Osteocyte (in vitro differentiated cells): Measurements from ENCODE around the gene FHIP1B. TPM values are rescaled to one million over a fixed set of nuclear protein-coding genes. Genes with fewer than 3 reads are reported as not detected.

Experiments used
- DNase-seq: peaks from one replicate; pipeline ENCODE4 v3.0.0; 2021; ENCODE audit warnings: mixed read lengths; ENCODE audit not compliant: unreplicated experiment; ENCODE audit errors: extremely low spot score
- H3K27ac Mint-ChIP-seq: one replicate; pipeline ENCODE4 v1.8.0; 2021; ENCODE audit warnings: mild to moderate bottlenecking, mixed read lengths; ENCODE audit not compliant: unreplicated experiment
- H3K27me3 Mint-ChIP-seq: one replicate; pipeline ENCODE4 v1.8.0; 2021; ENCODE audit warnings: mixed read lengths; ENCODE audit not compliant: unreplicated experiment
- H3K36me3 Mint-ChIP-seq: one replicate; pipeline ENCODE4 v1.8.0; 2021; ENCODE audit warnings: mixed read lengths; ENCODE audit not compliant: unreplicated experiment
- H3K4me1 Mint-ChIP-seq: one replicate; pipeline ENCODE4 v1.8.0; 2021; ENCODE audit warnings: mixed read lengths; ENCODE audit not compliant: unreplicated experiment
- H3K4me3 Mint-ChIP-seq: one replicate; pipeline ENCODE4 v1.8.0; 2021; ENCODE audit warnings: mild to moderate bottlenecking, moderate library complexity, mixed read lengths; ENCODE audit not compliant: unreplicated experiment
- H3K9me3 Mint-ChIP-seq: one replicate; pipeline ENCODE4 v1.8.0; 2021; ENCODE audit warnings: mixed read lengths; ENCODE audit not compliant: unreplicated experiment
- total RNA-seq: library from RNA; stranded (reverse); gene quantifications from 2 replicates; pipeline ENCODE4 v1.2.1, GENCODE V29; 2021
- TF ChIP-seq, protein P1 (sequence below): fragments of 200-600 bp; sonication (generic); IDR thresholded peaks from 2 replicates; pipeline ENCODE4 v1.5.0; 2021; ENCODE audit warnings: antibody characterized with exemption, mild to moderate bottlenecking, moderate library complexity

FHIP1B gene
- total RNA-seq, 1 donor from 2014 or later = 25.6 TPM

DNA sequence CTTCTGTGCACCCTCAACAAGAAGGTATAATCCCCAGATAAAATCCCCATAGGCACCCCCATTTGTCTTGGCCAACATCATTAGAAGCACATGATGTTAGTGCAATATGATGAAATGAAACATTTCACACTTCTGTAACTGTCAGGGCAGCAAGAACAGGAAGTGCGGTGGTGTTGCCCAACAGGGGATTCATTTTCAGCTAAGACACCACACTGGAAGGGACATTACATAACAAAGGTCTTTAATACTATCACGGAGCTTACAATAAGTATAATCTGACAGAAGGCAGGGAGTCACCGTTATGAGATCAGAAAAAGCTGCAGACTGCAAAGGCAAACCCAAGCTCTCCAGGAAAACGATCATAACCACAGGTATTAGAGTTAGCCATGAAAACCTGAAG, 33.5 kb downstream of the FHIP1B start:
- H3K4me1 Mint-ChIP-seq = peaks cover 4% of the 10 kb centered on the region
- TF ChIP-seq, protein P1, sequence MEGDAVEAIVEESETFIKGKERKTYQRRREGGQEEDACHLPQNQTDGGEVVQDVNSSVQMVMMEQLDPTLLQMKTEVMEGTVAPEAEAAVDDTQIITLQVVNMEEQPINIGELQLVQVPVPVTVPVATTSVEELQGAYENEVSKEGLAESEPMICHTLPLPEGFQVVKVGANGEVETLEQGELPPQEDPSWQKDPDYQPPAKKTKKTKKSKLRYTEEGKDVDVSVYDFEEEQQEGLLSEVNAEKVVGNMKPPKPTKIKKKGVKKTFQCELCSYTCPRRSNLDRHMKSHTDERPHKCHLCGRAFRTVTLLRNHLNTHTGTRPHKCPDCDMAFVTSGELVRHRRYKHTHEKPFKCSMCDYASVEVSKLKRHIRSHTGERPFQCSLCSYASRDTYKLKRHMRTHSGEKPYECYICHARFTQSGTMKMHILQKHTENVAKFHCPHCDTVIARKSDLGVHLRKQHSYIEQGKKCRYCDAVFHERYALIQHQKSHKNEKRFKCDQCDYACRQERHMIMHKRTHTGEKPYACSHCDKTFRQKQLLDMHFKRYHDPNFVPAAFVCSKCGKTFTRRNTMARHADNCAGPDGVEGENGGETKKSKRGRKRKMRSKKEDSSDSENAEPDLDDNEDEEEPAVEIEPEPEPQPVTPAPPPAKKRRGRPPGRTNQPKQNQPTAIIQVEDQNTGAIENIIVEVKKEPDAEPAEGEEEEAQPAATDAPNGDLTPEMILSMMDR = no peak
- H3K4me3 Mint-ChIP-seq = no peak overlapping the region
- peaks cover 13% of the 10 kb centered on the region for H3K36me3 Mint-ChIP-seq
- DNase-seq = no peak
- H3K27me3 Mint-ChIP-seq = peaks cover 6% of the 10 kb centered on the region
- no peaks in the 10 kb centered on the region for H3K9me3 Mint-ChIP-seq
- H3K27ac Mint-ChIP-seq = no peak overlapping the region

DNA sequence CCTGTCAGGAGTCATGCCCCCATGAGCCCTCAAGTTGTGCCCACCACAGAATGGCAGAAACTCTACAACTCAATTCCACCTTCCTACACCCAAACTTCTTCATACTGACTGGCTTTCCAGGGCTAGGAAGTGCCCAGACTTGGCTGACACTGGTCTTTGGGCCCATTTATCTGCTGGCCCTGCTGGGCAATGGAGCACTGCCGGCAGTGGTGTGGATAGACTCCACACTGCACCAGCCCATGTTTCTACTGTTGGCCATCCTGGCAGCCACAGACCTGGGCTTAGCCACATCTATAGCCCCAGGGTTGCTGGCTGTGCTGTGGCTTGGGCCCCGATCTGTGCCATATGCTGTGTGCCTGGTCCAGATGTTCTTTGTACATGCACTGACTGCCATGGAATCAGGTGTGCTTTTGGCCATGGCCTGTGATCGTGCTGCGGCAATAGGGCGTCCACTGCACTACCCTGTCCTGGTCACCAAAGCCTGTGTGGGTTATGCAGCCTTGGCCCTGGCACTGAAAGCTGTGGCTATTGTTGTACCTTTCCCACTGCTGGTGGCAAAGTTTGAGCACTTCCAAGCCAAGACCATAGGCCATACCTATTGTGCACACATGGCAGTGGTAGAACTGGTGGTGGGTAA, 35.1 kb downstream of the FHIP1B start, which contains the start of gene OR52W1:
Gene OR52W1 (plus strand): TSS at position 51 of the 637 bp plus-strand sequence. CDS start 0 bp downstream, at position 51.
- no peak for DNase-seq
- Mint-ChIP-seq H3K9me3 (no peaks in the 10 kb centered on the region), H3K4me1 (peaks cover 4% of the 10 kb centered on the region), H3K27ac (no peak within 1 kb of the TSS), H3K4me3 (no peak within 1 kb of the TSS), H3K36me3 (peaks cover 7% of the 10 kb centered on the region), H3K27me3 (peaks cover 11% of the 10 kb centered on the region)
- TF ChIP-seq, protein P1 = no peak

DNA sequence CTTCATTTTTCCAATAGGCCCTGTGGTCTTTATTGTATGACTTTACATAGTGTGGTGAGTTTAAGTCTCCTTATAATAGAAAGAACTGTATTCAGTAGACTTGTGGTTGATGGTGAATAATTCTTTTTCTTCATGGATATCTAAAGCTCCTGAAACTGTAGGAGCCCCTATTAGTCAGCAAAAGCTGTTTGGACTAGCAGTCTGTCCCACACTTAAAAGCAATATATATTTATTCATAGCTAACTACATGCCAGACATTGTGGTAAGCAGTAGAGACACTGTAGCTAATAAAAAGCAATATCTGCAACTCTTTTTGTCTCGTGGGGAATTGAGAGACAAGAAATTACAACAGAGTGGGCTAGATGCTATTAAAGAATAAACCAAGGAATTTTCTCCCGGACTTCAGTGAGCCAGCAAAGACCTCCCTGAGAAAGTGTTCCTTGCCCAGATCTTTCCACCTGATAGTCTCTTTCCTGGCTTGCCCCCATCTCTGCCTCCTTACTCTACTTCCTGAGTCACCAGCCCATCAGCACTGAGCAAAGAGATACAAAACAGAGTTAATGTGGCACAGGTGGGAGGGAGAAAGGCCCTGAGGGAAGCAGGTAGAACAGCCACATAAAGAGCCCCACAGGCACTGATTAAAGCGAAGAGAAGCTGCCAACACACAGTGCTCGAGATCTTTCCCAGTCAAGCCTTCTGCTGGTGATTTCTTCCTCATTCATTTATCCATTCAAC, 36.8 kb downstream of the FHIP1B start:
- no peaks in the 10 kb centered on the region for H3K9me3 Mint-ChIP-seq

GRCh38 chr11:6196396-6196795, 38.0 kb downstream of the FHIP1B start:
- H3K36me3 Mint-ChIP-seq = no peaks in the 10 kb centered on the region
- H3K27me3 Mint-ChIP-seq = peaks cover 21% of the 10 kb centered on the region
- no peak for DNase-seq
- TF ChIP-seq, protein P1 = no peak
- peaks cover 4% of the 10 kb centered on the region for H3K4me1 Mint-ChIP-seq
- no peaks in the 10 kb centered on the region for H3K9me3 Mint-ChIP-seq
- H3K27ac Mint-ChIP-seq = no peak overlapping the region
- H3K4me3 Mint-ChIP-seq = no peak overlapping the region

More for the DNA sequence above, 36.8 kb downstream of the FHIP1B start:
- no peak overlapping the region for H3K27ac Mint-ChIP-seq
- TF ChIP-seq, protein P1 = no peak
- peaks cover 20% of the 10 kb centered on the region for H3K27me3 Mint-ChIP-seq
- peaks cover 3% of the 10 kb centered on the region for H3K36me3 Mint-ChIP-seq
- peaks cover 4% of the 10 kb centered on the region for H3K4me1 Mint-ChIP-seq
- H3K4me3 Mint-ChIP-seq = no peak overlapping the region
- DNase-seq = no peak

DNA sequence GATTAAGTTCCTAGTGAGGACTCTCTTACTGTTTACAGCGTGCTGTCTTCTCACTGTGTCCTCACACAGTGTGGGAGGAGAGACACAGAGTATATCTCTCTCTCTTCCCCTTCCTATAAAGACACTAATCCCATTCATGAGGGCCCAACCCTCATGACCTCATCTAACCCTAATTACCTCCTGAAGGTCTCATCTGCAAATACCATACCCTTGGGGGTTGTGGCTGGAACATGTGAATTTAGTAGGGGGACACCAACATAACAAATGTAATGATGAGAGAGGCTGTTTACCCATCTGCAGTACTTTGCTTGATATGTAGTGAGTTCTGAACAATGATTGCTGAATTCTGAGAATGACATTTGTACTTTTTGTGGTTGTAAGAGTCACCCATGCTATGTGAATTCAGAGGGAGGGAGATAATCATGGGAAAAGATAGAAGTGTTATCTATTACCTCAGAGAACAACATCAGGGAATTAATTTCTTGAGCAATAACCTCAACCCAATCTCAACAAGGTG, 40.3 kb downstream of the FHIP1B start:
- no peak for DNase-seq
- H3K27me3 Mint-ChIP-seq = peaks cover 22% of the 10 kb centered on the region
- H3K4me1 Mint-ChIP-seq = no peaks in the 10 kb centered on the region
- no peaks in the 10 kb centered on the region for H3K9me3 Mint-ChIP-seq
- no peak overlapping the region for H3K27ac Mint-ChIP-seq
- no peak overlapping the region for H3K4me3 Mint-ChIP-seq
- TF ChIP-seq, protein P1 = no peak
- H3K36me3 Mint-ChIP-seq = no peaks in the 10 kb centered on the region
